ENCODE data around the gene NUDCD2. TPM values are rescaled to one million over a fixed set of nuclear protein-coding genes. Genes with fewer than 3 reads are reported as not detected.

NUDCD2 gene
- polyA plus RNA-seq, 3 donors = 3.4 to 23.6 (median 22.0) TPM

DNA sequence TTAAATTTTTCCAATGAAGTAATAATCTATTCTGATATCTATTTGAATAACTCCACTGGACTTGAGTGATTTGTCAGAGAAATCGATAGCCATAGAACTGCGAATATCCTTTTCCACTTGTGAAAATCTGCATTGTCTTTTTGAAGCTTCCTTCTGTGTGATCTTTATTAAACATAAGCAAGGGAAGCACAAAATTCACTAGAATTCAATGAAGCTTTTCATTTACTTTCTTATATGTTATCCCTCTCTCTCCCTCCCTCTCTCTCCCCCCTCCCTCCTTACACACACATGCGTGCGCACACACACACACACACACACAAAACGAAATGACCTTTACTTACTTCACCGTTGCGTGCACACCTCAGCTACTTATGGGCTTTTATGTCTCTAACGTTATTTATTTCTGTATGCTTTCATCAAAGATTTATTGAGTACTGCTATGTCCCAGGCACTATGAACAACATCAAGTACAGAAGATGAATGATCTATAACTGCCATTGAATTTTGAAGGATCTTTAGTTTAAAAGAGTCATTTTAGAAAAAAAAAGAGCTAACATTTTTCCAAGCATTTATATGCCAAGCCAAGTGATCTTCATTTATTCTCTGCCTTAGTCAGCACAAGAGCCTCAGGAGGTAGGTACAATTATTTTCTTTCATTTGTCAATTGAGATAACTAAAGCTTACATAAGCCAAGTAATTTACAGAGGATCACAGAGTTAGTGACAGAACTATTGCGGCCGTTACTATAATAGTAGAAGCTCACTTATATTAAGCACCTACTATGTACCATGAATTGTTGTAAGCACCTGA is 55.3 kb downstream of the NUDCD2 start:
- H3K36me3 ChIP-seq (replicated peaks in 1 of 2; ENCODE audit: control insufficient read depth in 1 of 2, insufficient read depth in 2 of 2, low read length in 2 of 2) = no peaks in the 10 kb centered on the region
- H3K79me2 ChIP-seq (ENCODE audit: insufficient read depth, low read length) = no peaks in the 10 kb centered on the region
- H3K27ac ChIP-seq (ENCODE audit: low read depth in 1 of 2, low read length in 2 of 2) = no peak overlapping the region
- H3K4me1 Mint-ChIP-seq = peaks cover 27% of the 10 kb centered on the region
- no peaks in the 10 kb centered on the region for H3K27me3 ChIP-seq (ENCODE audit: control insufficient read depth in 2 of 2, insufficient read depth in 2 of 2, low read length in 2 of 2)
- peaks cover 0 to 1% (median 0%) of the 10 kb centered on the region in 7 donors for H3K9me3 Mint-ChIP-seq
- H3K27ac Mint-ChIP-seq = no peak overlapping the region
- H3K27me3 Mint-ChIP-seq (ENCODE audit: low read depth in 3 of 3) = peaks cover 2 to 3% (median 2%) of the 10 kb centered on the region in 3 donors
- DNase-seq = no peak
- no peak overlapping the region for H2AFZ ChIP-seq (ENCODE audit: insufficient read depth, low read depth, low read length, poor library complexity, severe bottlenecking)
- H3K4me3 ChIP-seq (replicated peaks in 1 of 3; ENCODE audit: low read depth in 2 of 3, low read length in 3 of 3) = no peak overlapping the region
- TF ChIP-seq CTCF (IDR thresholded peaks at IDR 0.05) = no peak
- no peak overlapping the region for H3K9ac ChIP-seq (ENCODE audit: insufficient read depth, low read length, poor library complexity, severe bottlenecking)
- H3K4me3 Mint-ChIP-seq = no peak overlapping the region
- no peak overlapping the region for H3K4me2 ChIP-seq (replicated peaks; ENCODE audit: extremely low read depth, low read length, poor library complexity, severe bottlenecking)
- peaks cover 25 to 30% of the 10 kb centered on the region in 2 donors for H3K4me1 ChIP-seq (ENCODE audit: control insufficient read depth in 1 of 2, insufficient read depth in 2 of 2, low read length in 2 of 2)
- intact Hi-C loops (cut with micrococcal nuclease) = no loop called here
- H3K36me3 Mint-ChIP-seq = no peaks in the 10 kb centered on the region
- no peaks in the 10 kb centered on the region for H3K9me3 ChIP-seq (replicated peaks in 1 of 2; ENCODE audit: control insufficient read depth in 1 of 2, insufficient read depth in 1 of 2, low read length in 2 of 2)
- 96% methylated on average over 4 of the region's 10 CpGs for WGBS (ENCODE audit: insufficient coverage)
- H4K20me1 ChIP-seq (ENCODE audit: insufficient read depth, low read length) = no peaks in the 10 kb centered on the region

DNA sequence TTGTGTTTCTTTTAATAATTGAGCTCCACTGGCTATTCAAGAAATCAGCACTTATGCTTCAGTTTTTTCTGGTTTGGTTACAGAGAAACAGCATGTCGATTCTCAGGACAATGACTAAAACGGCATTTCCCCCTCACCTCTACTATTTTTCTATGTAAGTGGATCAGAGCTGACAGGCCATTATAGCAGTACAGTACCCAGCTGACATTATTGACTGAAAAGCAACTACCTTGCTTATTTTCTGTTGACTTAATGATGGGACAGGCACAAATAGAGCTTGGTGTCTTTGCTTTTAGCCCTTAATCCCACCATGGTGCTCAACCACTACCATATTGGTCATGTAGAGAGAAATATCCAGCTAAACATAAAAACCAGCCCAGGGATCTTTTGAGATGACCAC is 57.9 kb downstream of the NUDCD2 start:
- H3K4me3 ChIP-seq (replicated peaks in 1 of 3; ENCODE audit: low read depth in 2 of 3, low read length in 3 of 3) = no peak overlapping the region
- H3K27me3 ChIP-seq (ENCODE audit: control insufficient read depth in 2 of 2, insufficient read depth in 2 of 2, low read length in 2 of 2) = no peaks in the 10 kb centered on the region
- no peak for TF ChIP-seq CTCF (IDR thresholded peaks at IDR 0.05)
- Mint-ChIP-seq H3K36me3 (no peaks in the 10 kb centered on the region), H3K4me3 (no peak overlapping the region), H3K27ac (no peak overlapping the region), H3K9me3 (peaks cover 0 to 1% (median 0%) of the 10 kb centered on the region in 7 donors), H3K27me3 (ENCODE audit: low read depth in 3 of 3) (peaks cover 2 to 3% (median 3%) of the 10 kb centered on the region in 3 donors), H3K4me1 (peaks cover 16% of the 10 kb centered on the region)
- DNase-seq = no peak
- H3K9ac ChIP-seq (ENCODE audit: insufficient read depth, low read length, poor library complexity, severe bottlenecking) = no peak overlapping the region
- no peaks in the 10 kb centered on the region for H3K79me2 ChIP-seq (ENCODE audit: insufficient read depth, low read length)
- WGBS (ENCODE audit: insufficient coverage) = no CpG with 5 or more reads among the region's 2 CpGs
- no peak overlapping the region for H2AFZ ChIP-seq (ENCODE audit: insufficient read depth, low read depth, low read length, poor library complexity, severe bottlenecking)
- no peaks in the 10 kb centered on the region for H3K36me3 ChIP-seq (replicated peaks in 1 of 2; ENCODE audit: control insufficient read depth in 1 of 2, insufficient read depth in 2 of 2, low read length in 2 of 2)
- intact Hi-C loops (cut with micrococcal nuclease) = no loop called here
- H3K4me2 ChIP-seq (replicated peaks; ENCODE audit: extremely low read depth, low read length, poor library complexity, severe bottlenecking) = no peak overlapping the region
- H3K9me3 ChIP-seq (replicated peaks in 1 of 2; ENCODE audit: control insufficient read depth in 1 of 2, insufficient read depth in 1 of 2, low read length in 2 of 2) = no peaks in the 10 kb centered on the region
- no peak overlapping the region for H3K27ac ChIP-seq (ENCODE audit: low read depth in 1 of 2, low read length in 2 of 2)
- H4K20me1 ChIP-seq (ENCODE audit: insufficient read depth, low read length) = no peaks in the 10 kb centered on the region
- H3K4me1 ChIP-seq (ENCODE audit: control insufficient read depth in 1 of 2, insufficient read depth in 2 of 2, low read length in 2 of 2) = peaks cover 15 to 18% of the 10 kb centered on the region in 2 donors

Data from CD14-positive monocyte (primary cell).